ENCODE data around the gene MBD3.
"Not testable (repeated sequence)": the region's sequence is repeated elsewhere in the genome, so short reads cannot be mapped to it uniquely, and the experiment has no call there.

The MBD3 gene

DNA sequence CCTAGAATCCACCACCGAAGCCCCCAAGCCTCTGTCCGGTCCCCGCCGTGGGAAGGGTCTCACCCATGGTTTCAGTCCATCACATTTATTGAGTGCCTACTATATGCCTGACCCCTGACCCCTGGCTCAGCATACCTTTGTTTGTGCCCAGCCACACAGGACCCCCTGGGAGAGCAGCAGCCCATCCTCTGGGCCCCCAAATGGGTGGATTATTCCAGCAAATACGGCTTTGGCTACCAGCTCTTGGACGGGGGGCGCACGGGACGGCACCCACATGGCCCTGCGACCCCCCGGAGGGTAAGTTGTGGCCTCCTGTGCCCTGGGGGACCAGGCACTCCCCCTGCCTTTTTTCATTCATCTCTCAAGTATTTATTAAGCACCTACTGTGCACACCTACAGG lies 61.1 kb downstream of the MBD3 start:
- DNase-seq (ENCODE audit: low read depth), result no peak
- no peak overlapping the region for H3K4me3 ChIP-seq (ENCODE audit: low read depth, low read length)
- TF ChIP-seq MYC (IDR thresholded peaks at IDR 0.05; ENCODE audit: low read depth, low read length), result no peak
- TF ChIP-seq, protein P1, sequence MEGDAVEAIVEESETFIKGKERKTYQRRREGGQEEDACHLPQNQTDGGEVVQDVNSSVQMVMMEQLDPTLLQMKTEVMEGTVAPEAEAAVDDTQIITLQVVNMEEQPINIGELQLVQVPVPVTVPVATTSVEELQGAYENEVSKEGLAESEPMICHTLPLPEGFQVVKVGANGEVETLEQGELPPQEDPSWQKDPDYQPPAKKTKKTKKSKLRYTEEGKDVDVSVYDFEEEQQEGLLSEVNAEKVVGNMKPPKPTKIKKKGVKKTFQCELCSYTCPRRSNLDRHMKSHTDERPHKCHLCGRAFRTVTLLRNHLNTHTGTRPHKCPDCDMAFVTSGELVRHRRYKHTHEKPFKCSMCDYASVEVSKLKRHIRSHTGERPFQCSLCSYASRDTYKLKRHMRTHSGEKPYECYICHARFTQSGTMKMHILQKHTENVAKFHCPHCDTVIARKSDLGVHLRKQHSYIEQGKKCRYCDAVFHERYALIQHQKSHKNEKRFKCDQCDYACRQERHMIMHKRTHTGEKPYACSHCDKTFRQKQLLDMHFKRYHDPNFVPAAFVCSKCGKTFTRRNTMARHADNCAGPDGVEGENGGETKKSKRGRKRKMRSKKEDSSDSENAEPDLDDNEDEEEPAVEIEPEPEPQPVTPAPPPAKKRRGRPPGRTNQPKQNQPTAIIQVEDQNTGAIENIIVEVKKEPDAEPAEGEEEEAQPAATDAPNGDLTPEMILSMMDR (IDR thresholded peaks at IDR 0.05; ENCODE audit: low read depth, low read length), result no peak
- TF ChIP-seq POLR2A (IDR thresholded peaks at IDR 0.05; ENCODE audit: extremely low read depth, insufficient read length), result no peak
- TF ChIP-seq, protein P2, sequence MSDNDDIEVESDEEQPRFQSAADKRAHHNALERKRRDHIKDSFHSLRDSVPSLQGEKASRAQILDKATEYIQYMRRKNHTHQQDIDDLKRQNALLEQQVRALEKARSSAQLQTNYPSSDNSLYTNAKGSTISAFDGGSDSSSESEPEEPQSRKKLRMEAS (IDR thresholded peaks at IDR 0.05; ENCODE audit: low read depth, low read length), result no peak

DNA sequence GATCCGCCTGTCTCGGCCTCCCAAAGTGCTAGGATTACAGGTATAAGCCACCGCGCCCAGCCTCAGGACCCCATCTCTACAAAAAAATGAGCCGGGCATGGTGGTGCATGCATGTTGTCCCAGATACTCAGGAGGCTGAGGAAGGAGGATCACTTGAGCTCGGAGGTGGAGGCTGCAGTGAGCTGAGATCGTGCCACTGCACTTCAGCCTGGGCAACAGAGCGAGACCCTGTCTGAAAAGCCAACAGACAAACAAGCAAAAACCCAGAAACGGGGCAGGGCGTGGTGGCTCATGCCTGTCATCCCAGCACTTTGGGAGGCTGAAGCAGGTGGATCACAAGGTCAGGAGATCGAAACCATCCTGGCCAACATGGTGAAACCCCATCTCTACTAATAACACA lies 61.8 kb downstream of the MBD3 start:
- not testable (repeated sequence) for H3K4me3 ChIP-seq (ENCODE audit: low read depth, low read length)

DNA sequence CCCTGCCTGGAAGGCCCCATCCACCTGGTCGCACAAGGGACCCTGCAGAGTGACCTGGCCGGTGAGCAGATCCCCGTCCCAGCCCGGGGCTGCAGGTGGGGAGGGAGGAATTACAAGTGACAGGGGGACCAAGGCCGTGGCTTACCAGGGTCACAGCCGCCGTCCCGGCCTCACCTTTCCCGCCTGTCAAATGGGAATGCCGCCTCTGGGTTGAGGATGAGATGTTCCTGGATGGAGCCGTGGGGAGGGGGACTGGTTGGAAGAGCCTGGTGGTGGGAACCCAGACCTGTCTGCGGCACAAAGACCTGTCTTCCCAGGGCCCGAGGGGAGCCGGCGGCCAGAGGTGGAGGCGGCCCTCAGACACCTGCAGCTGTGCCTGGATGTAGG lies 63.2 kb downstream of the MBD3 start:
- TF ChIP-seq POLR2A (IDR thresholded peaks at IDR 0.05; ENCODE audit: extremely low read depth, insufficient read length), result no peak
- TF ChIP-seq, protein P2 (IDR thresholded peaks at IDR 0.05; ENCODE audit: low read depth, low read length), result no peak
- TF ChIP-seq, protein P1 (IDR thresholded peaks at IDR 0.05; ENCODE audit: low read depth, low read length), result no peak
- no peak for TF ChIP-seq MYC (IDR thresholded peaks at IDR 0.05; ENCODE audit: low read depth, low read length)
- DNase-seq (ENCODE audit: low read depth), result no peak
- no peak overlapping the region for H3K4me3 ChIP-seq (ENCODE audit: low read depth, low read length)

More for the DNA sequence above, 61.8 kb downstream of the MBD3 start:
- DNase-seq (ENCODE audit: low read depth), result not testable (repeated sequence)

DNA sequence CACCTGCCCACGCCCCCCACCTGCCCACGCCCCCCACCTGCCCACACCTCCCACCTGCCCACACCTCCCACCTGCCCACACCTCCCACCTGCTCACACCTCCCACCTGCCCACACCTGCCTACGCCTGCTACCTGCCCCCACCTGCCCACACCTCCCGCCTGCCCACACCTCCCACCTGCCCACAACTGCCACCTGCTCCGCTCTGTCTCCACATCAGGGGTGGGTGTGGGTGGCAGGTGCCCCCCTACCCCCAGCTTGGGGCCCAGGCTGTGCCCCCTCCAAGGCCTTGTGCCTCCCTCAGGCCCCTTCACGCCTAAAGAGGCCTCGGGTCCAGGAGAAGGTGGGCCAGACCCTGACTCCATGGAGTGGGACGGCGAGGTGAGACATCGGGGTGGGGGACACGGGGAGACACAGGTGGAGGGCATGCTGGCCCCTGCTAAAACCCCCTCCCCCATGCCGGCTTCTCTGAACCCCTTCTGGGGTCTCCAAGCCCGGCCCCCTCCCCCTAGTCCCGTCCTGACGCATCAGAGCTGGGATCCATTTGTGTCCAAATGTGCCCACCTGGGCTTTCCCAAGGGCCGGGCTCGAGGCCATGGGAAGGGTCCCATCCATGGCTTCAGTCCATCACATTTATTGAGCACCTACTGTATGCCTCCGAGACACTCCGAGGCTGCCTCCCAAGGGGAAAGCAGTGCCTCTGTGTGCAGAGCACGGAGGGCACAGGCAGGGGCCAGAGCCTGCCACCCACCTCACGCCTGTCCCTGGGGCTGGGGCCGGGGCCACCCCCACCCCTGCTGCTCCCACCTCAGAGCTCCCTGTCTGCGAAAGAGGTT lies 63.9 kb downstream of the MBD3 start:
- no peak for DNase-seq (ENCODE audit: low read depth)
- TF ChIP-seq MYC (IDR thresholded peaks at IDR 0.05; ENCODE audit: low read depth, low read length) (no peak), POLR2A (IDR thresholded peaks at IDR 0.05; ENCODE audit: extremely low read depth, insufficient read length) (no peak)
- TF ChIP-seq, protein P1 (IDR thresholded peaks at IDR 0.05; ENCODE audit: low read depth, low read length), result no peak
- TF ChIP-seq, protein P2 (IDR thresholded peaks at IDR 0.05; ENCODE audit: low read depth, low read length), result no peak
- no peak overlapping the region for H3K4me3 ChIP-seq (ENCODE audit: low read depth, low read length)

DNA sequence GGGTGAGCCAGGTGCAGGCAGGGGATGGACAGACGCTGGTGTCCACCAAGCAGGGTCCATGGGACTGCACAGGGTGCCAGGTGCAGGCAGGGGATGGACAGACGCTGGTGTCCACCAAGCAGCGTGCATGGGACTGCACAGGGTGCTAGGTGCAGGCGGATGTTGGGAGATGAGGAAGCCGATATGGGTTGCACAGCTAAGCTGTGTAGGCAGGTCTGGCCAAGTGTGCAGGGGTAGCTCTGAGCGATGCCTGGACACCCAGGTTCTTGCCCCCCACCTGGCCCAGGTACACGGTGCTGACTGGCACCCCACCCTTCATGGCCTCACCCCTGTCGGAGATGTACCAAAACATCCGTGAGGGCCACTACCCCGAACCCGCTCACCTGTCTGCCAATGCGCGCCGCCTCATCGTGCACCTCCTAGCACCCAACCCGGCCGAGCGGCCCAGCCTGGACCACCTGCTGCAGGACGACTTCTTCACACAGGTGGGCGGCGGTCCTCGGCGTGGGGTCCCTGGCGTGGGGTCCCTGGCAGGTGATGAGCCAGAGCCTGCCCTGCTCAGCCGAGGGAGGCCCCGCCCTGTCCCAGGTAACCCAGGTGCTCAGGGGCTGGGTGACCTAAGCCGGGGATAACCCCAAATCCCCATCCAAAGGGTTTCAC lies 64.9 kb downstream of the MBD3 start:
- no peak overlapping the region for H3K4me3 ChIP-seq (ENCODE audit: low read depth, low read length)
- no peak for DNase-seq (ENCODE audit: low read depth)
- TF ChIP-seq MYC (IDR thresholded peaks at IDR 0.05; ENCODE audit: low read depth, low read length), result no peak
- TF ChIP-seq, protein P2 (IDR thresholded peaks at IDR 0.05; ENCODE audit: low read depth, low read length), result no peak
- TF ChIP-seq POLR2A (IDR thresholded peaks at IDR 0.05; ENCODE audit: extremely low read depth, insufficient read length), result no peak
- TF ChIP-seq, protein P1 (IDR thresholded peaks at IDR 0.05; ENCODE audit: low read depth, low read length), result no peak

DNA sequence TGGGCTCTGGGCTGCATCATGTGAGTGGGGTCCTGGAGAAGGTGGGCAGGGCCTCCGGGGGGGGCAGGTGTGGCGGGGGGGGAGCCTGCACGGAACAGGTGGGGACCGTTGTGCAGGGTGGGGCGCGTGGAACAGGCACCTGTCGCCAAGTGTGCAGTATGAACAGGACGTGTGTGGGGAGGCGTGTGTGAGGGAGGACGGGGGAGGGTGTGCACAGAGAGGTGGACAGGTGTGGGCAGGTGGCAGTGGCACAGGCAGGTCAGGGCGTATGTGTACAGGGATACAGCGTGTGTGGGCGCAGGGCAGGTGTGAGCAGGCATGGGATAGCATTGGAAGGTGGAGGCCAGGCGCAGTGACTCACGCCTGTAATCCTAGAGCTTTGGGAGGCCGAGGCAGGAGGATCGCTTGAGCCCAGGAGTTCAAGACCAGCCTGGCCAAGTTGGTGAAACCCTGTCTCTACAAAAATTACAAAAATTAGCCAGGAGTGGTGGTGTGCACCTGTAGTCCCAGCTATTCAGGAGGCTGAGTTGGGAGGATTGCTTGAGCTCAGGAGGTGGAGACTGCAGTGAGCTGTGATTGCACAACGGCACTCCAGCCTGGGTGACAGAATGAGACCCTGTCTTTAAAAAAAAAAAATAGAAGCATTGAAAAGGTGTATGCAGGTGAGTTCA lies 65.6 kb downstream of the MBD3 start:
- H3K4me3 ChIP-seq (ENCODE audit: low read depth, low read length), result no peak overlapping the region
- TF ChIP-seq, protein P2 (IDR thresholded peaks at IDR 0.05; ENCODE audit: low read depth, low read length), result no peak
- TF ChIP-seq MYC (IDR thresholded peaks at IDR 0.05; ENCODE audit: low read depth, low read length) (no peak), POLR2A (IDR thresholded peaks at IDR 0.05; ENCODE audit: extremely low read depth, insufficient read length) (no peak)
- TF ChIP-seq, protein P1 (IDR thresholded peaks at IDR 0.05; ENCODE audit: low read depth, low read length), result no peak
- DNase-seq (ENCODE audit: low read depth), result no peak

Measured in NB4 (cell line).